Regular cardiac myocyte (primary cell): ENCODE measurements around the gene RASSF8. TPM values are rescaled to one million over a fixed set of nuclear protein-coding genes. Genes with fewer than 3 reads are reported as not detected.

Experiments
- total RNA-seq: library from RNA; depleted of rRNA; stranded (reverse); fragments of >200 nt; gene quantifications from 2 replicates; pipeline ENCODE4 v1.2.3, GENCODE V29; 2014

Gene RASSF8, protein sequence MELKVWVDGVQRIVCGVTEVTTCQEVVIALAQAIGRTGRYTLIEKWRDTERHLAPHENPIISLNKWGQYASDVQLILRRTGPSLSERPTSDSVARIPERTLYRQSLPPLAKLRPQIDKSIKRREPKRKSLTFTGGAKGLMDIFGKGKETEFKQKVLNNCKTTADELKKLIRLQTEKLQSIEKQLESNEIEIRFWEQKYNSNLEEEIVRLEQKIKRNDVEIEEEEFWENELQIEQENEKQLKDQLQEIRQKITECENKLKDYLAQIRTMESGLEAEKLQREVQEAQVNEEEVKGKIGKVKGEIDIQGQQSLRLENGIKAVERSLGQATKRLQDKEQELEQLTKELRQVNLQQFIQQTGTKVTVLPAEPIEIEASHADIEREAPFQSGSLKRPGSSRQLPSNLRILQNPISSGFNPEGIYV
- 117 and 144 TPM in 2 replicates for total RNA-seq

DNA sequence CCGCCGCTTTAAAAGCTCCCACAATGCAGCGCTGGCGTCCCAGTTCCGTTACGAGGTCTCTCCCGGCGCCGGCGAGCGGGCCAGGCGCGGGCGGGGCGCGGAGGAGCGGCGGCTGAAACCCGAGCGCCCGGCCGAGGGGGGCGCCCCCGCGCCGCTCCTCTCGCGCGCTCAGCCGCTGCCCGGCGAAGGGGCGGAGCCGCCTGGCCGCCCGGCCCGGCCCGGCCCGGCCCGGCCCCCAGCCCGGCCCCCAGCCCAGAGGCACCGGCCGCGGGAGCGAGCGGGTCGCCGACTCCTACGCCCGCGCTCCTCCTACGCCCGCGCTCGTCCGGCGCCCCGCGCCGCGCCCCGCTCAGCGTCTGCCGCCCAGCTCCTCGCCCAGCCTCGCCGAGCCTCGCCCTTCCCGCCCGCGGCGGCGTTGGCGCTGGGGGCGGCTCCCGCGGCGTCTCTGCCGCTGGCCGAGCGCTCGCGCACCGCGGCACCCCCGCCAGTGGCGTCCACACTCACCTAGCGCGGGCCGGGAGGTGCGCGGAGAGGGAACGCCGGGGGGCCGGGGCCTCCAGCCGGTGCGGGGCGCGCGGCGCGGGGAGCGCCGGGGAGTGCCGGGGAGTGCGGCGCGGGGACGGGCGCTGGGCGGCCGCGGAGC lies at the start of gene RASSF8:
RASSF8 (plus strand) TSS at position 255 of the 643 bp plus-strand sequence. CDS start 96,662 bp downstream, outside the sequence.

GRCh38 chr12:26124446-26125399 lies 166.2 kb downstream of the RASSF8 start, which contains the start of gene BHLHE41:
Gene BHLHE41 (minus strand): TSS chr12:26125037. CDS start chr12:26124779, 258 bp downstream.

Other genes starting within 250 kb of the RASSF8 start
- 2.1 and 6.5 TPM in 2 replicates for gene BHLHE41, start 166.4 kb downstream of the RASSF8 start, total RNA-seq
- gene SSPN, start 236.9 kb downstream of the RASSF8 start, total RNA-seq: 6.7 and 12.1 TPM in 2 replicates